Endothelial cell of umbilical vein (primary cell): ENCODE data around the gene SLC13A5. TPM values are rescaled to one million over a fixed set of nuclear protein-coding genes. Genes with fewer than 3 reads are reported as not detected.
"Not testable (repeated sequence)": the region's sequence is repeated elsewhere in the genome, so short reads cannot be mapped to it uniquely, and the experiment has no call there.

Experiments used
- BruUV-seq: library from RNA; stranded (reverse); fragments of 400-500 nt; replicated peaks from 2 replicates; lab custom pipeline; 2021; lab: Mats Ljungman, UMichigan
- CTCF ChIA-PET: fragments of 300-600, 350-600 bp; sonication (Branson Sonifier 250); formaldehyde crosslinking; loops from one replicate; lab custom pipeline; 2021; ENCODE audit warnings: antibody characterized with exemption, inconsistent platforms; lab: Charles Lee
- POLR2A ChIA-PET: fragments of 300-600, 350-600 bp; sonication (Branson Sonifier 250); formaldehyde crosslinking; loops from one replicate; lab custom pipeline; 2021; ENCODE audit warnings: antibody characterized with exemption, inconsistent platforms; lab: Charles Lee
- DNase-seq: peaks from one replicate; pipeline ENCODE4 v3.0.0-alpha.2; 2011; ENCODE audit warnings: low read depth, low spot score
- FAIRE-seq: peaks from 2 replicates; lab custom pipeline; 2011; peaks lifted over from hg19 to GRCh38; lab: Jason Lieb, UNC
- H2AFZ ChIP-seq: 2 replicates; pipeline ENCODE4 v1.6.0; 2012; ENCODE audit warnings: low read depth, low read length, control low read depth, inconsistent platforms
- H3K27ac ChIP-seq: 2 replicates; pipeline ENCODE4 v1.5.1; 2011; ENCODE audit warnings: low read depth, mild to moderate bottlenecking, control low read depth, low read length, moderate library complexity; ENCODE audit not compliant: insufficient read depth
- H3K27me3 ChIP-seq, 2 experiments: 2 replicates each; pipeline versions ENCODE4 v1.6.0 to v1.6.1; 2011; ENCODE audit warnings: low read length in 2 of 2, mixed read lengths in 1 of 2; ENCODE audit not compliant: control insufficient read depth in 2 of 2, insufficient read depth in 2 of 2
- H3K36me3 ChIP-seq, 2 experiments: 2 replicates in 1 of 2; 3 replicates in 1 of 2; pipeline ENCODE4 v1.5.1; 2011; ENCODE audit warnings: low read length in 2 of 2, mild to moderate bottlenecking in 1 of 2, moderate library complexity in 1 of 2; ENCODE audit not compliant: control insufficient read depth in 2 of 2, insufficient read depth in 2 of 2; ENCODE audit errors: extremely low read depth in 1 of 2
- H3K4me1 ChIP-seq: 3 replicates; pipeline ENCODE4 v1.5.1; 2011; ENCODE audit warnings: mild to moderate bottlenecking, low read length; ENCODE audit not compliant: control insufficient read depth, insufficient read depth; ENCODE audit errors: extremely low read depth
- H3K4me2 ChIP-seq: 2 replicates; pipeline ENCODE4 v1.6.1; 2011; ENCODE audit warnings: low read length, control low read depth, mixed read lengths; ENCODE audit not compliant: insufficient read depth
- H3K4me3 ChIP-seq, 3 experiments: fragments of 200-600 bp in 1 of 3; sonication (generic), shearing (Covaris generic) in 1 of 3; replicated peaks in 1 of 3; 2 replicates each; pipeline ENCODE4 v1.5.1; 2011 to 2016; ENCODE audit warnings: control low read depth in 3 of 3, low read length in 3 of 3, mild to moderate bottlenecking in 2 of 3, inconsistent platforms in 1 of 3, low read depth in 1 of 3, moderate library complexity in 1 of 3; ENCODE audit not compliant: insufficient read depth in 1 of 3
- H3K79me2 ChIP-seq: 2 replicates; pipeline ENCODE4 v1.6.0; 2012; ENCODE audit warnings: low read length, inconsistent platforms; ENCODE audit not compliant: control insufficient read depth, insufficient read depth
- H3K9ac ChIP-seq: replicated peaks from 2 replicates; pipeline ENCODE3; 2011; ENCODE audit warnings: low read length, control low read depth; ENCODE audit not compliant: insufficient read depth; ENCODE audit errors: extremely low read depth
- H3K9me1 ChIP-seq: replicated peaks from 3 replicates; pipeline ENCODE4 v1.6.0; 2011; ENCODE audit warnings: mild to moderate bottlenecking, low read length; ENCODE audit not compliant: control insufficient read depth, insufficient read depth; ENCODE audit errors: extremely low read depth
- H3K9me3 ChIP-seq: replicated peaks from 2 replicates; pipeline ENCODE4 v1.5.1; 2012; ENCODE audit warnings: low read length, inconsistent platforms; ENCODE audit not compliant: control insufficient read depth, insufficient read depth
- H4K20me1 ChIP-seq: replicated peaks from 2 replicates; pipeline ENCODE3; 2011; ENCODE audit warnings: mild to moderate bottlenecking, low read length; ENCODE audit not compliant: control insufficient read depth, insufficient read depth; ENCODE audit errors: extremely low read depth
- CTCF ChIP-seq, 2 donors: IDR thresholded peaks; 1 replicate in 1 of 2; 2 replicates in 1 of 2; pipeline ENCODE4 v1.5.1; 2011; ENCODE audit warnings: low read length in 2 of 2, mild to moderate bottlenecking in 2 of 2, moderate library complexity in 2 of 2, control low read depth in 1 of 2, inconsistent platforms in 1 of 2, low read depth in 1 of 2; ENCODE audit not compliant: insufficient read depth in 1 of 2; ENCODE audit errors: extremely low read depth in 1 of 2
- EZH2 ChIP-seq: IDR thresholded peaks from 2 replicates; pipeline ENCODE4 v1.6.1; 2012; ENCODE audit warnings: borderline replicate concordance, low read depth, mild to moderate bottlenecking, moderate library complexity, low read length, inconsistent platforms; ENCODE audit not compliant: severe bottlenecking
- FOS ChIP-seq: IDR thresholded peaks from 2 replicates; pipeline ENCODE4 v1.6.1; 2011; ENCODE audit warnings: mild to moderate bottlenecking, low read length, moderate library complexity, borderline replicate concordance; ENCODE audit not compliant: insufficient read depth
- GATA2 ChIP-seq: IDR thresholded peaks from 2 replicates; pipeline ENCODE4 v1.7.0; 2011; ENCODE audit warnings: low read depth, mild to moderate bottlenecking, moderate library complexity, mixed read lengths, low read length; ENCODE audit not compliant: insufficient read length, insufficient read depth
- JUN ChIP-seq: IDR thresholded peaks from 2 replicates; pipeline ENCODE4 v1.6.1; 2011; ENCODE audit warnings: borderline replicate concordance, low read depth; ENCODE audit not compliant: insufficient read length, insufficient read depth
- MYC ChIP-seq: IDR thresholded peaks from one replicate; pipeline ENCODE4 v1.6.1; 2011; ENCODE audit warnings: mild to moderate bottlenecking, low read depth, low read length
- POLR2A ChIP-seq: IDR thresholded peaks from 2 replicates; pipeline ENCODE4 v1.6.1; 2012; ENCODE audit warnings: low read depth, mild to moderate bottlenecking, control low read depth, low read length
- POLR2AphosphoS5 ChIP-seq: IDR thresholded peaks from 2 replicates; pipeline ENCODE4 v1.6.1; 2012; ENCODE audit warnings: low read depth, mild to moderate bottlenecking, control low read depth, low read length, moderate library complexity; ENCODE audit not compliant: insufficient read depth
- dilution Hi-C: fragments of 300-500 bp; cut with MboI; formaldehyde crosslinking; loops from one replicate; pipeline ENCODE4 v1.15.0; 2019; ENCODE audit warnings: low sequenced_read_pairs; ENCODE audit not compliant: extremely low pct_ligation_motif_present
- intact Hi-C: fragments of 100-400 bp; cut with micrococcal nuclease; formaldehyde crosslinking; loops from one replicate; pipeline ENCODE4 v1.10.0; 2022
- polyA plus RNA-seq, 4 experiments: library from polyadenylated mRNA; depleted of rRNA in 3 of 4; stranded (reverse) in 3 of 4; unstranded in 1 of 4; fragments of >200 nt; gene quantifications; 2 replicates each; pipeline versions ENCODE4 v1.2.1 to v1.2.3, GENCODE V29; 2011 to 2012; ENCODE audit warnings: missing spikeins in 1 of 4
- total RNA-seq: library from RNA; stranded (reverse); gene quantifications from 2 replicates; pipeline ENCODE4 v1.2.3, GENCODE V29; 2021
- TF ChIP-seq, protein P1 (sequence below): IDR thresholded peaks from 2 replicates; pipeline ENCODE4 v1.6.1; 2011; ENCODE audit not compliant: insufficient read depth, insufficient read length

The SLC13A5 gene
- total and polyA plus RNA-seq, 2 donors (not counting 3 experiments of a cell fraction or from before 2014, with no cell fraction given), result 0.03 TPM; not detected in 1

- H3K9me1 ChIP-seq, H2AFZ ChIP-seq, FAIRE-seq, H3K9ac ChIP-seq, H3K27ac ChIP-seq, H4K20me1 ChIP-seq, dilution Hi-C loops, BruUV-seq, H3K4me2 ChIP-seq, H3K36me3 ChIP-seq, H3K4me3 ChIP-seq, DNase-seq, H3K79me2 ChIP-seq, H3K4me1 ChIP-seq, H3K9me3 ChIP-seq, POLR2A ChIA-PET: not testable (repeated sequence)
- CTCF ChIA-PET, result interaction anchor here (1.4 kb wide), 1 partner anchor 97 kb away, joined by 4 read pairs; no protein-coding TSS in a partner anchor
- intact Hi-C loops, result loop anchor here (5.0 kb wide), 1 partner anchor 669 kb away; no protein-coding TSS in a partner anchor
- peaks cover 8 to 10% of the 10 kb centered on the region in 2 experiments for H3K27me3 ChIP-seq
These were observed 33.5 kb upstream of the SLC13A5 start for GRCh38 chr17:6746665-6747064.

GRCh38 chr17:6729531-6729930, 16.4 kb upstream of the SLC13A5 start:
- FAIRE-seq (no peak), DNase-seq (no peak)
- Histone ChIP-seq H3K9me1 (no peaks in the 10 kb centered on the region), H3K36me3 (no peaks in the 10 kb centered on the region), H3K27me3 (peaks cover 2 to 10% of the 10 kb centered on the region in 2 experiments), H3K27ac (no peak overlapping the region), H3K9ac (no peak overlapping the region), H4K20me1 (no peaks in the 10 kb centered on the region), H3K79me2 (no peaks in the 10 kb centered on the region), H3K4me1 (no peaks in the 10 kb centered on the region), H3K4me2 (no peak overlapping the region), H3K9me3 (no peaks in the 10 kb centered on the region), H2AFZ (no peak overlapping the region), H3K4me3 (no peak overlapping the region)
- dilution Hi-C loops, result no loop called here
- intact Hi-C loops, result no loop called here
- ChIA-PET CTCF (no interaction called here), POLR2A (no interaction called here)
- TF ChIP-seq POLR2AphosphoS5 (no peak), GATA2 (no peak), POLR2A (no peak), FOS (no peak), EZH2 (no peak), MYC (no peak), JUN (no peak), CTCF (IDR thresholded peaks at IDR 0.05; ENCODE audit: extremely low read depth in 1 of 2, insufficient read depth in 1 of 2, low read depth in 1 of 2, low read length in 2 of 2) (no peak)
- TF ChIP-seq, protein P1, sequence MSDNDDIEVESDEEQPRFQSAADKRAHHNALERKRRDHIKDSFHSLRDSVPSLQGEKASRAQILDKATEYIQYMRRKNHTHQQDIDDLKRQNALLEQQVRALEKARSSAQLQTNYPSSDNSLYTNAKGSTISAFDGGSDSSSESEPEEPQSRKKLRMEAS, result no peak
- BruUV-seq, result no TSS peak
